Heart left ventricle (tissue), 16 donors: ENCODE measurements around the gene ERBB4. TPM values are rescaled to one million over a fixed set of nuclear protein-coding genes. Genes with fewer than 3 reads are reported as not detected.

Experiments
- ATAC-seq, 4 donors: fragments of 200-7000 bp; cut with Tn5 transposase; one replicate each; pipeline ENCODE4 v1.9.1; 2020 to 2022; ENCODE audit warnings: moderate library complexity in 4 of 4, mild to moderate bottlenecking in 3 of 4, moderate number of reproducible peaks in 1 of 4
- DNase-seq, 5 donors: peaks; one replicate each; pipeline ENCODE4 v3.0.0-alpha.2; 2020
- H3K27ac ChIP-seq, 12 donors: fragments of 200-600 bp; sonication (generic) in 4 of 12; one replicate each; pipeline versions ENCODE4 v1.5.0 to v1.8.0; 2016 to 2022; ENCODE audit warnings: mild to moderate bottlenecking in 2 of 12
- H3K27me3 ChIP-seq, 9 donors: fragments of 200-600 bp; sonication (generic) in 2 of 9; one replicate each; pipeline versions ENCODE4 v1.5.1 to v1.8.0; 2016 to 2022; ENCODE audit warnings: mild to moderate bottlenecking in 3 of 9
- H3K36me3 ChIP-seq, 9 donors: fragments of 200-600 bp; sonication (generic) in 2 of 9; one replicate each; pipeline versions ENCODE4 v1.5.0 to v1.8.0; 2018 to 2022; ENCODE audit warnings: mild to moderate bottlenecking in 2 of 9
- H3K4me1 ChIP-seq, 12 donors: fragments of 200-600 bp; sonication (generic) in 4 of 12; one replicate each; pipeline versions ENCODE4 v1.5.0 to v1.8.0; 2016 to 2022; ENCODE audit warnings: mild to moderate bottlenecking in 3 of 12
- H3K4me3 ChIP-seq, 12 donors: fragments of 200-600 bp; sonication (generic) in 4 of 12; one replicate each; pipeline versions ENCODE4 v1.5.0 to v1.8.0; 2017 to 2022; ENCODE audit warnings: mild to moderate bottlenecking in 9 of 12, moderate library complexity in 4 of 12
- H3K9me3 ChIP-seq, 12 donors: fragments of 200-600 bp; sonication (generic) in 4 of 12; one replicate each; pipeline versions ENCODE4 v1.5.0 to v1.8.0; 2016 to 2022; ENCODE audit warnings: mild to moderate bottlenecking in 1 of 12
- CTCF ChIP-seq, 12 donors: fragments of 200-600 bp; sonication (generic) in 4 of 12; IDR thresholded peaks; one replicate each; pipeline versions ENCODE4 v1.5.0 to v1.8.0; 2018 to 2022; ENCODE audit warnings: antibody characterized with exemption in 12 of 12, mild to moderate bottlenecking in 5 of 12
- POLR2A ChIP-seq, 2 donors: fragments of 450-650 bp; IDR thresholded peaks; one replicate each; pipeline ENCODE4 v1.6.1; 2017; ENCODE audit warnings: antibody characterized with exemption in 2 of 2, mild to moderate bottlenecking in 2 of 2, moderate library complexity in 2 of 2
- WGBS, 4 donors: extraction: QIAGEN DNeasy Blood & Tissue Kit in 2 of 4; methylation state at CpG; one replicate each; pipeline versions ENCODE4 v1.1.5 to v1.1.7; 2013 to 2018; 5-methylcytosine and 5-hydroxymethylcytosine counted together
- intact Hi-C, 10 donors: fragments of 100-400 bp; cut with DNase I; formaldehyde crosslinking; loops; one replicate each; pipeline versions ENCODE4 v1.11.1 to v1.14.2; 2022
- polyA plus RNA-seq, 2 donors: library from polyadenylated mRNA; stranded (reverse); fragments of 200-250 nt; gene quantifications; one replicate each; pipeline ENCODE4 v1.2.3, GENCODE V29; 2013
- total RNA-seq, 9 donors: library from RNA; depleted of rRNA in 2 of 9; stranded (reverse); fragments of >200 nt in 2 of 9; fragmentation: NEBNext Ultra II Directional in 3 of 9; extraction: Animal tissue kit (Norgen Biotek cat#: 25700) in 3 of 9; gene quantifications; one replicate each; pipeline versions ENCODE4 v1.1.0 to v1.2.4, GENCODE V29; 2016 to 2023
- donor health status: ischemic (EF 13 %, LVEDD 7.1; RV severe dilation, severe dysfunction).
- donor health status: healthy with polysubstance abuse.
- donor health status: DM: no; HTN: yes; CAD: no.
- donor health status: DM: no; HTN: no; CAD: no.
- donor health status: ischemic (EF 25% LVEDD 6.9; RV normal size, moderate dysfunction).
- donor health status: ischemic (EF 25% LVEDD 5.7; RV mildly dilated, moderate dysfunction).
- donor health status: healthy.
- donor health status: DM: yes; HTN: yes; CAD: no.
- donor health status: ischemic (EF 35%, LVEDD 5.7; RV mildly dilated, moderate dysfunction).
- donor health status: nonischemic (EF 11% LVEDD 7.7; RV severe dilation, severe dysfunction).
- donor health status: DM: yes; HTN: yes; CAD: no.
- donor health status: PGD.
- donor health status: ischemic (EF 29% LVEDD 5.4; RV normal size, mild dysfunction).
- donor health status: nonischemic (EF 23%, LVEDD 6.1; RV moderate dilation, normal function).

Gene ERBB4
- total and polyA plus RNA-seq, 11 donors, result 1.3 to 29.5 (median 11.7) TPM

GRCh38 chr2:212536817-212537725 lies 1.5 kb downstream of the ERBB4 start:
- TF ChIP-seq CTCF (IDR thresholded peaks at IDR 0.05), result no peak
- no peak for TF ChIP-seq POLR2A (IDR thresholded peaks at IDR 0.05)
- Histone ChIP-seq H3K9me3 (no peaks in the 10 kb centered on the region), H3K27me3 (peaks cover 0 to 64% (median 9%) of the 10 kb centered on the region in 9 donors), H3K27ac (peak overlapping the region; percentile 38 to 83 (median 66)), H3K4me1 (peaks cover 0 to 38% (median 3%) of the 10 kb centered on the region in 12 donors), H3K4me3 (peak overlapping the region; percentile 32 to 73 (median 61)), H3K36me3 (no peaks in the 10 kb centered on the region)
- DNase-seq (peak in 4 of 5 donors; percentile 12 to 35 (median 28)), ATAC-seq (peak in 3 of 4 donors; percentile 19 to 33 (median 30))
- intact Hi-C loops, result loop anchor here in 7 of 10 donors (5.0 to 10.0 kb wide), 6 partner anchors 182 to 532 kb away; no protein-coding TSS in a partner anchor
- WGBS, 4 donors, result 1 to 4% (median 1%) methylated on average over 55 to 56 of the region's 56 CpGs

DNA sequence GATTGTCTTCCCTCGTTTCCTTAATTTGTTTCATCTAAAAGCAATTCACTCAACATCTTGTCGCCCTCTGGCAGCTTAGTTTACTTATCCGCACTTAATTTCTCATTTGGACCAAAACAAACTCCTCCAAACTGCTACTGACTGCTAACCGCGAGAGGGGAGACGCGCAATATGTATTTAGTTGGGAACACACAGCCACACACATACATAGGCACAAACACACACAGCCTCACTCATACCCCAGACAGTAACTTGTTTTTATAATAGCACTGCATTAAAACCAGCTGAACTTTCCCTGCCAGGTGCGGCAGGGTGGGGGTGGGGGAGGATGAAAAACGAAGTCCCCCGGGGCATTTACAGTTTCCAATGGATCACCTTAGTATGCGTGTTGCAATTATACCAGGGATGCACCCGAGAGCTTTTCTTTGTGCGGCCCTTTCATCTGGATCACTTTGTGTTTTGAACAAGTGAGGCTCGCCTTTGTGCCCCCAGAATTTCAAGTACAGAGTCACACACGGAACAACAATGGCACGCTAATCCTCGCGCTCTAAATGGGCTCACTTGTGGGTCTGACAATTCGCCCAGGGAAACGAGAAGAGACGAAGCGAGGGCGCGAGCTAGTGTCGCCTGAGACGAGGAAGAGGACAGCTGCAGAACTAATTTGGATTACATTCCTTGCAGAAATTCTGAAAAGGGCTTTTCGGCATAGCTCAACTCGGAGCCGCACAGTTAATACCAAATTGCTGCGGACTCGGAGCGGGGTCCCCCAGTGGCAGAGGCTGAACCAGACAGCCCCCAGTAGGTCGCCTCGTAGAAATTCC lies 2.4 kb downstream of the ERBB4 start:
- intact Hi-C loops, result loop anchor here in 7 of 10 donors (5.0 to 10.0 kb wide), 6 partner anchors 181 to 531 kb away; no protein-coding TSS in a partner anchor
- no peak for ATAC-seq

DNA sequence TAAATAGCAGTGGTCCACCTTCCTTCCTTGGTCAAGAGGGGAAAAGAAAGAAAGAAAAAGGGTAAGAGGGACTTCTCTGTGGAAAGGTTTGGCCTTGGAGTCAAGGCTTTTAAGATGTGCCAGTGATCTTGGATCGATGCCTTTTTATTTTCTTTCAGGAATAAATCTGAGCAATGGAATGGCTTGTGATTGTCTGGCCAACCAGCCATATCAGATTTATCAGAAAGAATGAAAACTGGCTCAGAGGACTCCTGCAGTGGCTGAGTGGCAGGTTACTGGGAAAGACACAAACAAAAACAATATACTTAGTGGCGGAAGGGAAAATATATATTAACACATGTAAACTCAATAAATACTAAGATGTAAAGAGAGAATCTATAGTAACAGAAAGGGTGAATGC lies 4.3 kb downstream of the ERBB4 start:
- H3K36me3 ChIP-seq, result no peaks in the 10 kb centered on the region
- intact Hi-C loops, result loop anchor here in 5 of 10 donors (10.0 kb wide), 5 partner anchors 180 to 530 kb away; no protein-coding TSS in a partner anchor
- DNase-seq (no peak), ATAC-seq (no peak)
- 68 to 85% (median 76%) methylated on average over 2 of the region's 2 CpGs for WGBS, 4 donors
- no peaks in the 10 kb centered on the region for H3K9me3 ChIP-seq
- TF ChIP-seq CTCF (IDR thresholded peaks at IDR 0.05) (no peak), POLR2A (IDR thresholded peaks at IDR 0.05) (no peak)
- H3K4me1 ChIP-seq, result peaks cover 0 to 46% (median 3%) of the 10 kb centered on the region in 12 donors
- peaks cover 0 to 66% (median 9%) of the 10 kb centered on the region in 9 donors for H3K27me3 ChIP-seq
- no peak overlapping the region for H3K27ac ChIP-seq
- no peak overlapping the region for H3K4me3 ChIP-seq

More for the DNA sequence above, 2.4 kb downstream of the ERBB4 start:
- peak in 4 of 5 donors; percentile 8 to 51 (median 24) for DNase-seq
- Histone ChIP-seq H3K36me3 (no peaks in the 10 kb centered on the region), H3K27ac (peak overlapping the region in 4 of 12 donors; percentile 73 to 83 (median 74)), H3K27me3 (peaks cover 0 to 67% (median 9%) of the 10 kb centered on the region in 9 donors), H3K4me1 (peaks cover 0 to 39% (median 3%) of the 10 kb centered on the region in 12 donors), H3K9me3 (no peaks in the 10 kb centered on the region), H3K4me3 (peak overlapping the region; percentile 32 to 73 (median 61))
- TF ChIP-seq CTCF (IDR thresholded peaks at IDR 0.05) (no peak), POLR2A (IDR thresholded peaks at IDR 0.05) (no peak)
- 3 to 6% (median 4%) methylated on average over 34 of the region's 34 CpGs for WGBS, 4 donors
